Heart left ventricle (tissue), 13 donors: ENCODE results near the gene CDCA3.

Experiments used
- POLR2A ChIP-seq, 2 donors: fragments of 450-650 bp; IDR thresholded peaks; one replicate each; pipeline ENCODE4 v1.6.1; 2017; ENCODE audit warnings: antibody characterized with exemption in 2 of 2, mild to moderate bottlenecking in 2 of 2, moderate library complexity in 2 of 2
- TF ChIP-seq, protein P1 (sequence below), 12 donors: fragments of 200-600 bp; sonication (generic) in 4 of 12; IDR thresholded peaks; one replicate each; pipeline versions ENCODE4 v1.5.0 to v1.8.0; 2018 to 2022; ENCODE audit warnings: antibody characterized with exemption in 12 of 12, mild to moderate bottlenecking in 5 of 12
- donor health status: ischemic (EF 13 %, LVEDD 7.1; RV severe dilation, severe dysfunction).
- donor health status: DM: no; HTN: yes; CAD: no.
- donor health status: DM: no; HTN: no; CAD: no.
- donor health status: ischemic (EF 25% LVEDD 6.9; RV normal size, moderate dysfunction).
- donor health status: ischemic (EF 25% LVEDD 5.7; RV mildly dilated, moderate dysfunction).
- donor health status: ischemic (EF 35%, LVEDD 5.7; RV mildly dilated, moderate dysfunction).
- donor health status: nonischemic (EF 11% LVEDD 7.7; RV severe dilation, severe dysfunction).
- donor health status: DM: yes; HTN: yes; CAD: no.
- donor health status: PGD.
- donor health status: ischemic (EF 29% LVEDD 5.4; RV normal size, mild dysfunction).
- donor health status: nonischemic (EF 23%, LVEDD 6.1; RV moderate dilation, normal function).

DNA sequence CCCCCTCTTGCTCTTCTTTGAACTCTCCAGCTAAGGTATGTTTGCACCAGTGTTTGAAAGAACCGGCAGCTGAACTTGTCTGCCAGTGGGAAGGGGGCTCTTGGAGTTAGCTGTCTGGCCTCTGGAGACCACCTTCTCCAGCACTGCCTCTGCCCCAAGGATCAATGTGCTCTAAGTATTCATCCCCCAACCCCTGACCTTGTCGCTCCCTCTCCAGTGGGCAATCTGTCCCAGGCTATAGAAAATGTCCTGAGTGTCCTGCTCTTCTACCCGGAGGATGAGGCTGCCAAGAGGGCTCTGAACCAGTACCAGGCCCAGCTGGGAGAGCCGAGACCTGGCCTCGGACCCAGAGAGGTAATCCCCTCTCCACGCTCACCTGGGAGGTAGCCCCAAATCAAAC lies 20.1 kb downstream of the CDCA3 start:
- TF ChIP-seq, protein P1, sequence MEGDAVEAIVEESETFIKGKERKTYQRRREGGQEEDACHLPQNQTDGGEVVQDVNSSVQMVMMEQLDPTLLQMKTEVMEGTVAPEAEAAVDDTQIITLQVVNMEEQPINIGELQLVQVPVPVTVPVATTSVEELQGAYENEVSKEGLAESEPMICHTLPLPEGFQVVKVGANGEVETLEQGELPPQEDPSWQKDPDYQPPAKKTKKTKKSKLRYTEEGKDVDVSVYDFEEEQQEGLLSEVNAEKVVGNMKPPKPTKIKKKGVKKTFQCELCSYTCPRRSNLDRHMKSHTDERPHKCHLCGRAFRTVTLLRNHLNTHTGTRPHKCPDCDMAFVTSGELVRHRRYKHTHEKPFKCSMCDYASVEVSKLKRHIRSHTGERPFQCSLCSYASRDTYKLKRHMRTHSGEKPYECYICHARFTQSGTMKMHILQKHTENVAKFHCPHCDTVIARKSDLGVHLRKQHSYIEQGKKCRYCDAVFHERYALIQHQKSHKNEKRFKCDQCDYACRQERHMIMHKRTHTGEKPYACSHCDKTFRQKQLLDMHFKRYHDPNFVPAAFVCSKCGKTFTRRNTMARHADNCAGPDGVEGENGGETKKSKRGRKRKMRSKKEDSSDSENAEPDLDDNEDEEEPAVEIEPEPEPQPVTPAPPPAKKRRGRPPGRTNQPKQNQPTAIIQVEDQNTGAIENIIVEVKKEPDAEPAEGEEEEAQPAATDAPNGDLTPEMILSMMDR (IDR thresholded peaks at IDR 0.05), result no peak
- no peak for TF ChIP-seq POLR2A (IDR thresholded peaks at IDR 0.05)
